Measurements from ENCODE around the gene PLG.
"Not testable (repeated sequence)": the region's sequence is repeated elsewhere in the genome, so short reads cannot be mapped to it uniquely, and the experiment has no call there.

GRCh38 chr6:160708993-160709392, 6.9 kb downstream of the PLG start:
- TF ChIP-seq CTCF (IDR thresholded peaks at IDR 0.05); SIN3A (IDR thresholded peaks at IDR 0.05; ENCODE audit: borderline replicate concordance, insufficient read depth, low read depth, low read length); REST (IDR thresholded peaks at IDR 0.05; ENCODE audit: insufficient read depth in 1 of 2, low read depth in 2 of 2, low read length in 1 of 2); POLR2AphosphoS5 (IDR thresholded peaks at IDR 0.05; ENCODE audit: low read depth, low read length): not testable (repeated sequence)

Measured in Panc1 (cell line).